ENCODE data around the gene ZNF235. TPM values are rescaled to one million over a fixed set of nuclear protein-coding genes. Genes with fewer than 3 reads are reported as not detected.

The ZNF235 gene
- total and polyA plus RNA-seq, 2 of the 8 experiments (the other 6 are each of a cell fraction or from before 2014, with no cell fraction given), result 2.0 to 5.3 TPM

- Histone ChIP-seq H2BK20ac (ENCODE audit: low read length) (no peak overlapping the region), H3K56ac (replicated peaks; ENCODE audit: insufficient read length, low read depth, low read length) (no peak overlapping the region), H3K4me1 (replicated peaks in 1 of 4; ENCODE audit: control insufficient read depth in 3 of 4, insufficient read depth in 4 of 4, low read length in 3 of 4) (no peaks in the 10 kb centered on the region), H3K4me2 (ENCODE audit: insufficient read depth in 1 of 2, low read depth in 2 of 2, low read length in 2 of 2) (no peak overlapping the region), H3K23ac (ENCODE audit: insufficient read length) (no peak overlapping the region), H3K9ac (replicated peaks in 1 of 4; ENCODE audit: extremely low read depth in 1 of 4, low read depth in 3 of 4, low read length in 3 of 4) (no peak overlapping the region), H2BK15ac (ENCODE audit: low read length) (no peak overlapping the region), H3K18ac (ENCODE audit: extremely low read depth, low read length) (no peak overlapping the region), H2BK5ac (ENCODE audit: low read depth, low read length) (no peak overlapping the region), H3K4me3 (ENCODE audit: extremely low read depth in 1 of 4, insufficient read depth in 2 of 4, low read depth in 3 of 4, low read length in 4 of 4) (no peak overlapping the region), H3K79me2 (ENCODE audit: control insufficient read depth in 1 of 2, insufficient read depth in 2 of 2, low read length in 2 of 2) (no peaks in the 10 kb centered on the region), H2AFZ (ENCODE audit: low read length) (no peak overlapping the region), H2AK5ac (ENCODE audit: low read depth, low read length) (no peak overlapping the region), H3K27ac (ENCODE audit: low read depth, low read length) (no peak overlapping the region), H3K27me3 (replicated peaks in 1 of 4; ENCODE audit: control insufficient read depth in 3 of 4, extremely low read depth in 1 of 4, insufficient read depth in 3 of 4, low read length in 3 of 4) (peaks cover 0 to 1% (median 0%) of the 10 kb centered on the region in 4 experiments; a peak in 1 of 7 replicates), H2BK120ac (replicated peaks; ENCODE audit: low read depth, low read length) (no peak overlapping the region), H2BK12ac (ENCODE audit: low read depth, low read length) (no peak overlapping the region), H3K14ac (ENCODE audit: insufficient read length) (no peak overlapping the region), H4K5ac (ENCODE audit: insufficient read length, low read depth, low read length) (no peak overlapping the region), H4K20me1 (replicated peaks in 1 of 2; ENCODE audit: control insufficient read depth in 1 of 2, insufficient read depth in 2 of 2, low read length in 2 of 2) (no peaks in the 10 kb centered on the region), H4K8ac (ENCODE audit: extremely low read depth, insufficient read depth, low read length) (no peak overlapping the region), H3K4ac (replicated peaks; ENCODE audit: insufficient read length, low read depth, low read length) (no peak overlapping the region), H3K23me2 (ENCODE audit: low read depth, low read length) (no peaks in the 10 kb centered on the region), H3K9me3 (ENCODE audit: insufficient read depth in 2 of 2, low read depth in 1 of 2, low read length in 1 of 2) (peaks cover 11 to 23% of the 10 kb centered on the region in 2 experiments; a peak in 3 of 4 replicates), H4K91ac (replicated peaks; ENCODE audit: insufficient read length, low read length) (no peak overlapping the region), H3K36me3 (ENCODE audit: control insufficient read depth in 2 of 4, insufficient read depth in 4 of 4, low read length in 3 of 4) (peaks cover 0 to 22% (median 10%) of the 10 kb centered on the region in 4 experiments; a peak in 6 of 8 replicates), H3K79me1 (ENCODE audit: low read depth, low read length) (no peaks in the 10 kb centered on the region)
- FAIRE-seq (no peak), DNase-seq (ENCODE audit: low read depth in 1 of 2, low spot score in 2 of 2) (no peak)
- 82% methylated on average over 4 of the region's 4 CpGs; no CpG with 5 or more reads in 1 of the 2 experiments for WGBS, 2 experiments (ENCODE audit: extremely low coverage in 1 of 2, insufficient coverage in 1 of 2, insufficient read length in 1 of 2, insufficient replicate concordance in 2 of 2, low coverage in 1 of 2, low lambda C conversion rate in 2 of 2, missing lambda C conversion rate in 1 of 2)
- ChIA-PET CTCF (ENCODE audit: partially characterized antibody) (no interaction called here), POLR2A (ENCODE audit: partially characterized antibody) (no interaction called here)
- TF ChIP-seq GTF2F1 (IDR thresholded peaks at IDR 0.05; ENCODE audit: borderline replicate concordance, low read depth, low read length) (no peak), TCF12 (IDR thresholded peaks at IDR 0.05; ENCODE audit: low read depth, low read length) (no peak), RBBP5 (IDR thresholded peaks at IDR 0.05; ENCODE audit: borderline replicate concordance, low read depth, low read length) (no peak), TBP (IDR thresholded peaks at IDR 0.05; ENCODE audit: low read depth, low read length) (no peak), CTCF (IDR thresholded peaks at IDR 0.05; ENCODE audit: control extremely low read depth in 1 of 3, insufficient read depth in 1 of 3, low read depth in 1 of 3, low read length in 3 of 3) (no peak), RFX5 (IDR thresholded peaks at IDR 0.05; ENCODE audit: borderline replicate concordance, low read depth, low read length) (no peak), BRCA1 (IDR thresholded peaks at IDR 0.05; ENCODE audit: low read depth, low read length) (no peak), EGR1 (IDR thresholded peaks at IDR 0.05; ENCODE audit: borderline replicate concordance, low read depth, low read length) (no peak), SP2 (IDR thresholded peaks at IDR 0.05; ENCODE audit: low read length) (no peak), CBX5 (IDR thresholded peaks at IDR 0.05; ENCODE audit: low read depth, low read length) (no peak), KDM5A (IDR thresholded peaks at IDR 0.05; ENCODE audit: low read length) (no peak)
Measured at GRCh38 chr19:44284968-44285367, 19.9 kb downstream of the ZNF235 start.
